GM12892 (cell line): ENCODE results near the gene RND2.
"Not testable (repeated sequence)": the region's sequence is repeated elsewhere in the genome, so short reads cannot be mapped to it uniquely, and the experiment has no call there.

Experiments
- DNase-seq: peaks from one replicate; pipeline ENCODE4 v3.0.0; 2011; ENCODE audit not compliant: insufficient read length
- FAIRE-seq: peaks from 2 replicates; lab custom pipeline; 2011; peaks lifted over from hg19 to GRCh38; lab: Jason Lieb, UNC
- POLR2A ChIP-seq: IDR thresholded peaks from 2 replicates; pipeline ENCODE4 v1.6.1; 2011; ENCODE audit warnings: low read depth, low read length, control low read depth
- POLR2AphosphoS5 ChIP-seq: IDR thresholded peaks from 2 replicates; pipeline ENCODE4 v1.6.1; 2011; ENCODE audit warnings: low read depth, low read length, control low read depth
- TAF1 ChIP-seq: IDR thresholded peaks from 2 replicates; pipeline ENCODE4 v1.6.1; 2011; ENCODE audit warnings: low read depth, mild to moderate bottlenecking, control low read depth, low read length, borderline replicate concordance

The RND2 gene

DNA sequence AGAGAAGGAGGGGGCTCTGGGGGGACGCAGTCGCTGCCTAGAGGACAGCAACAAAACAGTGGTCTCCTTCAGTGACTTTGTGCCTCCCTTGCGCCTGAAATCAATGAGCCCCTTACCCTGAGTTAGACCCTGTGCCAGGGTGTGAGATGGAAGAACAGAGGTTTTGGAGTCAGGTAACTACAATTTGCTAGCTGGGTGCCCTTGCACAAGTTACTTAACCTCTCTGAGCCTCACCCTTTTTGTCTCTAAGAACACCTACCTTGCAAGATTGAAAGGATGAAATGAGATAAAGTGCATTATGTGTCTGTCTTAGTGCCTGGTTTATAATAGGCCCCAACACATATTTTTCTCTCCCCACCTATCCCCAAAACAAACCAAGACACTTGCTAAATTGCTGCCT is 9.9 kb downstream of the RND2 start:
- no peak for DNase-seq
- TF ChIP-seq POLR2A, result no peak
- TF ChIP-seq TAF1, result no peak
- TF ChIP-seq POLR2AphosphoS5, result no peak

DNA sequence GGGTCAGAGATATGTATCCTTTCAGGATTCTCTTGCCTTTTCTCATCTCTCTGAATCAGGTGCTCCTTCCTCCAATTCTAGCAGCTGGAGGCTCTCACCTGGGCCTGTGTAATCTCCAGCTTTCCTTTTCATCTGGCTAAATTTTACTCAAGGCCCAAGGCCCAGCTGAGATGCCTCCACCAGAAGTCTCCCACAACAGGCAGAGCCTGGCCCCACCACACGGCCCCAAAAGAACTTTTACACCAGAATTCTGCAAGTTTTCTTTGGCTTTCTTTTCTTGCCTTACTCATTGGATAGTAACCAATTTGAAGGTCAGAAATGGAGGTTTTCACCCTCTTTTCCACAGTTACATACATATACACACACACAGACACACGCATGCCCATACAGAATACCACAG is 14.6 kb downstream of the RND2 start:
- TF ChIP-seq TAF1 (no peak), POLR2AphosphoS5 (no peak), POLR2A (no peak)
- FAIRE-seq (no peak), DNase-seq (no peak)

More for the DNA sequence above, 9.9 kb downstream of the RND2 start:
- FAIRE-seq, result no peak

DNA sequence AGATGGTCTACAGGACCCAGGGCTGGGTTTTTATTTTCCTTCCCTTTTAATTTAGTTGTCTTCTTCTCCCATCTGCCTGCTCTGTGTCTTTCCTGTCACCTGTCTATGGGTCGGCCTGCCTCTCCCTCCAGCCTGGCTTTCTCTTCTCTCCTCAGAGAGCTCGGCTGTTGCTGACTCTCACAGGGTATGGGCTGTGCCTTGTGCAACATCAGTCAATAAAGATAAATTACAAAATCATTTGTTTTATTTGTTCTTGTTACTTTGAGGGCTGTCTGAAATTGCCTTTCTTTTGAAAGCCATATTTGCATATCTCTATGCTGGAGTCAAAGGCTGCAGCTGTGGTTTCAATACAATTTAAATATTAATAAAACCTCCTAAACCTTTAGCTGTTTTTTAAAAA is 15.6 kb downstream of the RND2 start:
- DNase-seq (no peak), FAIRE-seq (no peak)
- TF ChIP-seq POLR2AphosphoS5 (no peak), POLR2A (no peak), TAF1 (no peak)

DNA sequence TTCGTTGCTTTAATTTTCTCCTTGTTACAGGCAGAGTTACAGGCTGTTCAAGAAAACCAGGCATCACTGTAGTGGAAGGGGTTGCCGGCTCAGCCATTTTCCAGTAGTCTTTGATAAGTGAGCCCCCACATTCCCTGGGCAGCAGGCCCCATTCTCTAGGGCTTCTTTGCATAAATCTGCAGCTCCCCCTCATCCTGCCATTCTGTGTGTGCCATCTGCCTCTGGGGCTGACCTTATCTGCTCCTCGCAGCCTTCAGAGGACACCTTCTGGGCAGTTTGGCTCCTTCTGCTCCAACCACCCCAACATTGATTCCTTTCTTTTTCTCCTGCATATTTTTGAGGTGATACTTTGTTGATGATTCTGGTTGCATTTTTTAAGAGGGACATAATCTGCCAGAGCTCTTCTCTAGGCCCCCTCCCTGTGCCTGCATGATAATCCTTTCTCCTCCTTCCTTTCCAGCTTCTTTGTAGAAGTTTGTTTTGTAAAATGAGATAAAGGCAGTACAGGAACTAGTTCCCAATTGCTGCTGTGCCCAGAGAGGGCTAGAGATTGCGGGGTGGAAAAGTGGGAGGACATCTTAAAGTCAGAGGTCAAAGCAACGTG is 17.1 kb downstream of the RND2 start:
- no peak for DNase-seq
- FAIRE-seq, result no peak
- no peak for TF ChIP-seq POLR2A
- TF ChIP-seq TAF1, result no peak
- no peak for TF ChIP-seq POLR2AphosphoS5

DNA sequence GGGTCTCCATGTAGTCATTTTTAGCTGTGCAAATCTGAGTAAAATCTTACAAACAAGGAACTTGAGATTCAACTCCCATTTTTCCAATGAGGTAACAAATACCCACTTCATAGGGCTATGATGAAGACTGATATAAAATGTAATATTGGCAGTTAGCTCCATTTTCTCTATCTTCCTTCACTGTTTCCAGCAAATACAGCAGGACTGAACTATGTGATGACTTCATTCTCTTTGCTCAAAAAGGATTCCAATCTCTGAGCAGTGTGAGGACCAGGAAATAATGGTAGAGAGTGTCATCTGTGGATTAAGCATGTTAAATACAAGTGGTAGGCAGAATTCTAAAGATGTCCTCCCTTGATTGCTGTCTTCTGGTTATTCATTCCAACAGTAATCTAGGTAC is 18.3 kb downstream of the RND2 start:
- TF ChIP-seq POLR2A, result no peak
- no peak for TF ChIP-seq TAF1
- no peak for TF ChIP-seq POLR2AphosphoS5
- DNase-seq (no peak), FAIRE-seq (no peak)

DNA sequence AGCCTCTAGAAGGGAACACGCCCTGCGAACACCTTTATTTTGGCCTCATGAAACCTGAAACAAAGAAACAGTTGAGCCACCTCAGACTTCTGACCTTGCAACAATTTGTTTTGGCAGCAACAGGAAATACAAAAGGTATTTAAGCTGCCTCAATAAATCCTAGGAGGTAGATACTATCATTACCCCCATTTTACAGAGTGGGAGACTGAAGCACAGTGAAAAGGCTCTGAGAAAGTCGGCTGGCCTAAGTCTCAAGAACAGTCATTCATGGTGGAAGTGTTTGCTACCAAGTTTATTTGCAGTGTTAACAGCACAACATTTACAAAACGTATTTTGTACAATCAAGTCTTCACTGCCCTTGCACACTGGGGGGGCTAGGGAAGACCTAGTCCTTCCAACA is 19.0 kb downstream of the RND2 start:
- DNase-seq (no peak), FAIRE-seq (no peak)
- TF ChIP-seq TAF1 (no peak), POLR2A (no peak), POLR2AphosphoS5 (no peak)

DNA sequence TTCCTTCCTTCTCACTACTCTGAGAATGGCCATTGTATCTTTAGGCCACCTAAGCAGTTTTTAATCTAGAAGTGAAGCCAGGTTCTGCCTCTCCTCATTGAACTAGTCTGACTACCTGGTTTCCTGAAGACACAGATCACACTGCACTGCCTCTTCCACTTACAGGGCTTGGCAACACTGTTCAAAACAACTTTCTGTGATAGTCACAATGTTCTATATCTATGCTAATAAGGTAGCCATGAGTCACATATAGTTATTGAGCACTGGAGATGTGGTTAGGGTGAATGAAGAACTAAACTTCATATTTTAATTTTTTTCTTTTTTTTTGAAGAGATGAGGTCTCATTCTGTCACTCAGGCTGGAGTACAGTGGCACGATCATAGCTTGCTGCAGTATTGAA is 26.9 kb downstream of the RND2 start:
- no peak for FAIRE-seq
- no peak for DNase-seq
- TF ChIP-seq POLR2AphosphoS5, result no peak
- TF ChIP-seq TAF1, result no peak
- TF ChIP-seq POLR2A, result no peak

DNA sequence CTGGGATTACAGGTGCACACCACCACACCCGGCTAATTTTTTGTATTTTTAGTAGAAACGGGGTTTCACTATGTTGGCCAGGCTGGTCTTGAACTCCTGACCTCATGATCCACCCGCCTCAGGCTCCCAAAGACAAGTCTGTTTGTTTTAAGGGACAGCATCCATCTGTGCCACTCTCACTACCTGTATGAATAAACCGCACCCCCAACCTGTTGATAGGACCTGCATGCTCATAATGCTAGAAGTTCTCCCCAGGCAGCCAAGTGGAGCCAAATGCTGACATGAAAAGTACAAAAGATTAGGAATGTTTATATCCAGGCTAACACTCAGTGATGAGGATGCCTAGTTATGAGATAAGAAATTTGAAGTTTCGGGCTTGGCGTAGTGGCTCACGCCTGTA is 28.0 kb downstream of the RND2 start:
- not testable (repeated sequence) for FAIRE-seq, DNase-seq

DNA sequence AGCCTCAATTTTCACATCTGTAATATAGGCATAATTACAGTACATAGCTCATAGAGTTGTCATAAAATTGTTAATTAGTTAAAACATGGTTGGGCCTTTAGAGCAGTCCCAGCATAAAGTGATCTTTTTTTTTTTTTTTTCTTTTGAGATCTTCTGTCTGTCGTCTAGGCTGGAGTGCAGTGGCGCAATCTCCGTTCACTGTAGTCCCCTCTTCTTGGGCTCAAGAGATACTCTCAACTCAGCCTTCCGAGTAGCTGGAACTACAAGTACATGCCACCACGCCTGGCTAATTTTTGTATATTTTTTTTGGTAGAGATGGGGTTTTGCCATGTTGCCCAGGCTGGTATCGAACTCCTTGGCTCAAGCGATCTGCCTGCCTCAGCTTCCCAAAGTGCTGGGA is 31.0 kb downstream of the RND2 start:
- TF ChIP-seq POLR2A (no peak), POLR2AphosphoS5 (no peak), TAF1 (no peak)
- no peak for FAIRE-seq
- no peak for DNase-seq

DNA sequence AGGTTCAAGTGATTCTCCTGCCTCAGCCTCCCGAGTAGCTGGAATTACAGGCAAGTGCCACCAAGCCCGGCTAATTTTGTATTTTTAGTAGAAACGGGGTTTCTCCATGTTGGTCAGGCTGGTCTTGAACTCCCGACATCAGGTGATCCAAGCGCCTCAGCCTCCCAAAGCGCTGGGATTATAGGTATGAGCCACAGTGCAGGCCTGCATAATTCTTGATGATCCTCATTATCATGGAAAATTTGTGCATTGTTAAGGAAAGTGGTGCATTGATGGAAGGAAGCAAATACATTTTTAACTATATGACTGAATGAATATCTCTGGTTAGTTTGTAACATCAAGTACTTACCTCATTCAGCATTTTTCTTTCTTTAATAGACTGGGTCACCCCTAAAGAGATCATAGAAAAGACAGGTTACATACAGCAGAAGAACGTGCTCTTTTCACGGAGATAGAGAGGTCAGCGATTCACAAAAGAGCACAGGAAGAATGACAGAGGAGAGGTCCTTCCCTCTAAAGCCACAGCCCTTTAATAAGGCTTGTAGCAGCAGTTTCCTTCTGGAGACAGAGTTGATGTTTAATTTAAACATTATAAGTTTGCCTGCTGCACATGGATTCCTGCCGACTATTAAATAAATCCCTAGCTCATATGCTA is 38.1 kb downstream of the RND2 start:
- TF ChIP-seq POLR2A, result no peak
- no peak for TF ChIP-seq POLR2AphosphoS5
- TF ChIP-seq TAF1, result no peak
- no peak for FAIRE-seq
- DNase-seq, result no peak

DNA sequence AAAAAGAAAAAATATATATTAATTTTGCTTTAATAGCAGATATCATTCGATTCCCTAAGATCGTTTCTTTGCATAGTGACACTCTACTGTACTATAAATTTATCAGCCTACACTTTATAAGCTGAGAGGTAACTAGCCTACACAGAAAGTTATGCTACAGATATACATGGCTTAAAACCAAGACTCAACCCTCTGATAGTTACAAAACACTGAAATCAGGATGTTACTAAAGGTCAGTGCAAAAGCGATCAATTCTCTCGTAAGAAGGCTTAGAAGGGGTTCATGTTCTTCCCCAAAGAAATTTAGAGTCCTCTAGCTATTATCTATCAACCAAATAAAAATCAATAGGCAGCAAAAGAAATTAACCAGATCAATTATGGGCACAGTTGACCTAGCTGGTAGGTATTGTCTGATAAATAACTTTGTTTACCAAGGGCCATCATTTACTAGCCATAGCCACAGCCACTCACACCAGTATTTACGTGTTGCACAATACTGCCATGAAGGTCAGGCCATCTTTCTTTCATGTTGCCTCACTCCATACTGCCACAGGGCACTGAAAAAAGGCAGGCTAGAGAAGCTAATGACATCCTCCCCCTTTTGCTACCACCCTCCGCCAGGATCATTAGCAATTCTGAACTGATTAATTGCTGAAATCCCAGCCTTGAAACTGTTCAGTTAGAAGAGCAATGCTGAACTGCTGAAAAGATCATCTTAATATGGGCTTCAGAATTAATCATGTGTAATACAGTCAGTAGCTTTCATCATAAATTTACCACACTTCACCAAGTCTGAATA is 43.7 kb downstream of the RND2 start:
- no peak for FAIRE-seq
- no peak for TF ChIP-seq POLR2A
- no peak for TF ChIP-seq TAF1
- TF ChIP-seq POLR2AphosphoS5, result no peak
- no peak for DNase-seq

DNA sequence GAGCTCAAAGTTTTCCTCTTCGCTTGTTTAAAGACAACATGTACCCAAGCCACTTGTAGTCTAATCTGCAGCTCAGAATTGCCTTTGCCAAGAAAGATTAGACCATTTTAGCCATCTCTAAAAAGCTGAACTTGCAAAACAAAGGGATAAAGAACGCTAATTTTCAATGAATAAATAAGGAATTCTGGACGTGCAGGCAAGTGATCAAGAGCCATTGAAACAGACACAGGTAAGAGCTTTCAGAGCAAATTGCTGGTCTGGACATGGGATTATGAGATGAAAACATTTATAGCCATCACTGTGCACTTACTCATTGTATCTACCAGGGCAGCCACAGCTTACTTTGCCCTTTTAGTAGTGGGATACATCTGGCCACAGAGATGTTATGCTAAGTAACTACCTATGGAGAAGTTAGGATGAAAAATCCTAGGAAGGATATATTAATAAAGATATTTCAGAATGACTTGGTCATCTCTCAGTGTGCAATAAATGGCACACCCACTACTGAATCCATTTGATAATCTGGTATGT is 44.4 kb downstream of the RND2 start:
- no peak for DNase-seq
- FAIRE-seq, result no peak
- TF ChIP-seq POLR2A (no peak), TAF1 (no peak), POLR2AphosphoS5 (no peak)
